HS-5 (cell line): ENCODE measurements around the gene C5orf34.
"Not testable (repeated sequence)": the region's sequence is repeated elsewhere in the genome, so short reads cannot be mapped to it uniquely, and the experiment has no call there.

Source experiments
- DNase-seq: peaks from one replicate; pipeline ENCODE4 v3.0.0-alpha.2; 2012; ENCODE audit warnings: low read depth

Gene C5orf34, protein sequence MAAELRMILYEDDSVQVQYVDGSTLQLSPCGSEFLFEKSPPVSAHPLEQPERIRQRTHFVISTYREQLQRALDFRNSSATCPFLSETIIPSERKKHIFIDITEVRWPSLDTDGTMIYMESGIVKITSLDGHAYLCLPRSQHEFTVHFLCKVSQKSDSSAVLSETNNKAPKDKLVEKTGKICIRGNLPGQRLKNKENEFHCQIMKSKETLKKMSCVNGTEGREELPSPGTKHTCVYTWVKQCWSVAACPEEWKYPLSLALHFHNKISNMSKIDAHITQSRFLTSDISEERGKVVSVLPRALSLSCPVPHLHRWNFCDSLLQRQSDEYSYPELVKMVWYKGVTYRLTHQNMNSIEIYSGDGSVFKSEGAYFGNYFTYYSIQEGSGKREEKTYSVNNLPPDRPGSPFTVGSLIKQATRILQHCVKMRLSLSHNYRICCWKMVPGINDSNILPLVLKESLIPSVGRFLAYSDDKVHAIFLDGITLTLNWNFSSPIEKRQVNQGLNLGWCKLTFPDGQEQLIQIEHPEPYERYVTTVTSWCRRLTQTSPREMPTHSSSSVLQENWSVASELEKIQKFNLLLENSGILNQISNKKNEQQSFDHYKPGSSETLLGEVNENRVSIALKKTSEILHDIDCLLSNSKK

DNA sequence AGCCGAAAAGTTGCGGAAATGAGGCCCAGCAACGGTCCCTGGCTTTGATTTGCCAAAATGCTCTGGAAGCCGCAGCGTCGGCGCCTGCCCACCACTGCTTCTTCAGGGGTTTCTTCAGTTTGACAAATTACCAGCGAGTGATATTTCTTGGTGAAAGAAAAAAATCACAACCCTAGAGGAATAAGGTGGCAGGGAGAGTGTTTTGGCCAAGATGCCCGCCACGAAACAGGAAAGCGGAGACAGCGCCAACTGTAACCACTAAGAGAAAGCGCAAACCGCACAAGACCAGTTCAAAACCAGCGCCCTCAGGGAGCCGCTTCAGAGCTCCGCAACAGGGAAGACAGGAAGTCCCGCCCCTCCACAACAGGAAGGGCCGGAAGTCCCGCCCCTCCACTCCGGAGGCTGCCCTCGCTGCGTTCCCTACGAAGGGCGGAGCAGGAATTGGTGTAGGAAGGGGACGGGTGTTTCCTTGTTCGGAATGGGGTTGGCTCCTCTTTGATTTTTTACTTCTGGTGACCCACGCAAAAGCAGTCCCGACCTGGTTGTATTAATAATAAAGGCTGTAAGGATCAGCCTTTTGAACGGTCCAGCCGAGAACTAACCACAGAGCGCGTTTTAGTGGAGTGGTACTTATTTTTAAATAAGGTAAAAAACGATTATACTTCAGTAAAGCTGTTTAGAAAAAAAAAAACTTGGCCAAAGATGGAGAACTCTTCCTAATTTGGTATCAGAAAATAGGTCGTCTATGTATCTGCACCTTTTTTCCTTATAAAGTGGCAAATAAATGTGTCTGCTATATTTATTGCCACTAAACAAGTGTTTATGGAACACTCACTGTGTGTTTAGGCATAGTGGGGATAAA, at the start of gene C5orf34:
Gene C5orf34 (minus strand): TSS at position 333 of the 862 bp plus-strand sequence. CDS start 5,809 bp downstream, outside the sequence.
- peak; percentile 94 for DNase-seq

DNA sequence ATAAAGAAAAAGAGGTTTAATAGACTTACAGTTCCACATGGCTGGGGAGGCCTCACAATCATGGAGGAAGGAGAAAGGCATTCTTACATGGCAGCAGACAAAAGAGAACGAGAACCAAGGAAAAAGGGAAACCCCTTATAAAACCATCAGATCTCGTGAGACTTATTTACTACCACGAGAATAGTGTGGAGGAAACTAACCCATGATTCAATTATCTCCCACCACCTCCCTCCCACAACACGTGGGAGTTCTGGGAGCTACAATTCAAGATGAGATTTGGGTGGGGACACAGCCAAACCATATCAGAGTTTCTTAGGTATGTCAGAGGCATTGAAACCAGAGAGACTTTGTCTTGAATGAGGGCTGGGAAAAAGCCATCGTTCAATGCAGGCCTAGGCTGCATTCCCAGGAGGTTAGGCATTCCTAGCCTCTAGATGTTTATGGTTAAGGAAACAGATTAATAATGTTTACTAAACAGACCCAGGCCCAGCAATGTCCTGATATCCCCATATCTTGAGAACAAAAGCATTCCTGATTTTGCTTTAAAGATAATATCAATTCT, 49.4 kb upstream of the C5orf34 start:
- no peak for DNase-seq

DNA sequence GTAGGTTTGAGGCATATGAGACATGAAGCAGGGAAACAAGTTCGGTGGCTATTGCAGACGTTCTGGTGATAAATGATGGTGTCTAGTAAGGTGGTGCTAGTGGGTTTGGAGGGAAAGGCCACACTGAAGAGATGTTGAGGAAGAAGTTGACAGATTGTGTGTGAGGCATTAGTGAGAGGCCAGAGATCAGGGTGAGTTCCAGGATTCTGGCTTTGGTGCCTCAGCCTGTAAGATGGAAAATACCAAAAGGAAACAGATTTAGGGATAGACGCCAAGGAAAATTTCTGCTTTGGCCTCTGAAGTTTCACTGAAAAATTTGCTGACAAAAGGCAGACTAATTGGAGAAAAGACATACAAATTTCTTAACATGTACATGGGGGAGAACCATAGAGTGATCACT, 48.4 kb upstream of the C5orf34 start:
- no peak for DNase-seq

DNA sequence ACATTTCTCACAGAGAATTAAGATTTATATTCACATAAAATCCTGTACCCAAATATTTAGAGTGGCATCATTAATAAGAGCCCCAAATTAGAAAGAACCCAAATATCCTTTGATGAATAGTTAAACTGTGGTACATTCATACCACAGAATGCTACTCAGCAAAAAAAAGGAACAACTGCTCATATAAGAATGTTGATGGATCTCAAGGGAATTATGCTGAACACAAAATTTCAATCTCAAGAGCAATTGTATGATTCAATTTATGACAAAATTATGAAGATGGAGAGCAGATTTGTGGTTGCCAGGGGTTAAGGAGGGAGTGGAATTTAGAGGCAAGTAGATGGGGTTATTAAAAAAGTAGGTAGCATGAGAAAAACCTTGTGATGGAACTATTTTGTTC, 46.4 kb upstream of the C5orf34 start:
- no peak for DNase-seq

DNA sequence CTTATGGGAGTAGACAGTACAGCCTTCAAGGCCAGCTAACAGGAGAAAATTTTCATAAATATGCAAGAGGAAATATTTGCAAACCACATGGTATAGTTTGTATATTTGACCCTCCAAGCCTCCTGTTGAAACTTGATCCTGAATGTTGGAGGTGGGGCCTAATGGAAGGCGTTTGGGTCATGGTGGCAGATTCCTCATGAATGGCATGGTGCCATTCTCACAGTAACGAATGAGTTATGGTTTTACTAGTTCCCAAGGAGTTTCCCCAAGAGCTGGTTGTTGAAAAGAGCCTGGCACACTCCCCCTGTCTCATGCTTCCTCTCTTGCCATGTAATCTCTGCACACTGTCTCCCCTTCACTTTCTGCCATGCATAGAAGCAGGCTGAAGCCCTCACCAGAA, 45.2 kb upstream of the C5orf34 start:
- peak; percentile 35 for DNase-seq

DNA sequence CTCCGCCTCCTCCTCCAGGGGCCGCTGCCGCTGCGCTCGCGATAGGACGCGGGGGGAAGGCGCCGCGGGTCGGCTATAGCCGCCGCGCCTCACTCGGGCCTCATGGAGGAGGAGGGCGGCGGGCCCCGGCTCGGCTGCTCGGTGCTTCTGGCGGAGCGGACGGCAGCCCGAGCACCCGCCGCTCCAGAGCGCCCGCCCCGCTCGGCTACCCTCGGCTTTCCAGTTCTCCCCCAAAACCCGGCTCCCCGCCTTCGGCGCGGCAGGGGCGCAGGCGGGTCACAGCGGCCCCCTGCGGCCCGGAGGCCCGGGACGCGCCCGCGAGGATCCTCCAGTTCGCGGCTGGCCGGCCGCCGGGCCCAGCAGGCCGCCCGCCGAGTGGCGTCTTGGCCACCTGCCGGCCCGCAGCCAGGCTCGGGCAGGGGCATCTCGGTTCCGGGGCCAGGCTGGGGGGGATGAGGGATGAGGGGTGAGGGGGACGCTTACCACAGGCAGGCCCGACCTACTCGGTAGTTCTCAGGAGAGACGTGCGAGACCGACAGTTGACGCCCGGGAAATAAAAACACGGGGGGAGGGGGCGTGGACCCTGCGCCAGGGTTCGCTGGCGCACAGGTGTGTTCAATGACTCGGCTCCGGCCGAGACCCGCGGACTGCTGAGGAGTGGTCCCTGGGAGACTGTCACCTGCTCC, 42.1 kb upstream of the C5orf34 start, which contains the start of gene PAIP1:
Gene PAIP1 (minus strand): TSS at position 221 of the 686 bp plus-strand sequence. CDS start 231 bp downstream, outside the sequence.
- DNase-seq, result peak; percentile 59

DNA sequence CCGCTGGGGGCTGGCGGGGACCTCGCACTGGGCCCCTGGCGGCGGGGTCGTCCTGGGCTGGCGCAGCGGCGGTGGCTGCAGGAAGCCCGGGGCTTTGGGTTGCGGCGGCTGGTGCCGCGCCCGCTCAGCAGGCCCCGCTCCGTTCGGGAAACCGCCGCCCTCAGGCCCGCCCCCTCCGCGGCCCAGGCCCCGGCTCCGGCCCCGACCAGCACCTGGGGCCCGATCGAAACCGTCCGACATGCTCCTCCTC, 41.6 kb upstream of the C5orf34 start:
- not testable (repeated sequence) for DNase-seq

DNA sequence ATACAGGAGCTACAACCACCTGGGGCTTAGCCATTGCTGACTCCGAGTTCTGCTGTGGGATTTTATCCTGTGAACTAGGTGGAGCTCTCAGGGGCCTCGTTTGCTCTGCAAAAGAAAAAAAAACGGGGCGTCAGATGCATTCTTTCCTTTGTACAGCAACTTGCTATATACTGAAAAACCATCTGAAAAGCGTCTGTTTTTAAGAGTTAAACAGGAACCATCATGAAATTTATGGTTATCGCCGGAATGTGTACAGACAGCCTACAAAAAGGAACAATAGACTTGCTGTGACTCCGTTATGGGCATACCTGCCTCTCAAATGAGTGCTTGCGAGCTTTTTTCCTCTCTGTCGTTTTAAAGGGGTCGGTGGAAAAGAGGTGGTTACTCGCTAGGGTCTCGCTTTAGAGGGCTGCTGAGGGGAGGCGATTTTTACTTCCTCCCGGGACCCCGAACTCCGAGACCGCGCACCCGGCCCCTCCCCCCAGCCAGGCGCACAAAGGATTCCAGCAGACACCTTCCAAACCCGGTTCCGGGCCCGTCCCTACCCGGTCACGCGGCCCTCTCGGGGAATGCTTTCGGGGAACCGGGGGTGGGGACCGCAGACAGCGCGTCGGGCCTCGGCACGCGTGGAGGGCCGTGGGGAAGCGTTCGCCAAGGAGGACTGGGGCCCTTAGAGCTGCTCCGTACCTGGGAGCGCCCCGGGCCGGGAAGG, 41.1 kb upstream of the C5orf34 start:
- no peak for DNase-seq

DNA sequence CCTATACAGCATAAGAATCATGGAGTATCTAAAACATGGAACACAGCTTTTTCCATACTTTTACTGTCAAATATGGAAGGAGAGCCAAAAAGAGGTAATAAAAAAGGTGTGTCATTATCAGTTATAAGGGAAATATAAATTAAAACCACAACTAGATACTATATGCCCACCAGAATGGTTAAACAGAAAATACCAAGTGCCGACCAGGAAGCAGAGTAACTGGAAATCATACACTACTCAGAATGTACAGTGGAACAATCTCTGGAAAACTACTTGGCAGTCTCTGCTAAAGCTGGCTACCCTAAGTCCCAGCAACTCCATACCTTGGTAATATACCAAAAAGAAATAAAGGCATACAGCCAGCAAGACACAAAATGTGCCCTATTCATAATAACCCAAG, 39.5 kb upstream of the C5orf34 start:
- DNase-seq, result no peak

DNA sequence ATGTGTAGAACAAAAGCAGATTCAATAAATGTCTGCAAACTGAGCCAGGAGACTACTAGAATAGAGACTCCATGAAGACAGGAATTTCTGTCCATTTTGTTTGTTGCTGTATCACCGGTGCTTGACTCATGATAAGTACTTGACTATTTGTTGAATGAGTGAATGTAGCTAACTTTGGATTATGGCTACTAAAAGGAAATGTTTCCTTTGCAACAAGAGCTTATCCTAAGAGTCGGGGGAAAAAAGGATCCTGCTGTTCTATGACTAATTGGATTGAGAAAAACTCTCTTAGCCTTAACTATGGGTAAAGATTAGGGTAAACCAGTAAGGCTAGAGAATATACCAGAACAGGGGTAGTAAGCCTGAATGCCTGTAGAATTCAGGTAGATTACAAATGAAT, 38.4 kb upstream of the C5orf34 start:
- DNase-seq, result no peak

DNA sequence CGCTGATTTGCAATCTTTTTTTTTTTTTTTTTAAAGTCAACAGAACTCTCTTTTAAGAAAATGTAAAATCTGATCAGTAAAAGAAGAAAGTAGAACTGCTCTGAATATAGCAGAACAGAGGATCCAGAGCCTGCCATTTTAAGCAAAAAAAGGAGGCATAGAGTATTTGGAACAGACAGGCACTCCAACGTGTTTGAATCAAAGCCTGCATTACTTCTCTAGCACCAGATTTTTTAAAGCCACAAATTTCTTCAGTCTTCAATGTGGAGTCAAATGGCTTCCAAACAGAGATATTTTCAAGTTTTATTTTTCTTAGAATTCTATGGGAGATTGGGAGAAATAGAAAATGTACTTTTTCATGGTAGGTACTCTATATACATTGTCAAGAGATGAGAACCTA, 36.8 kb upstream of the C5orf34 start:
- no peak for DNase-seq

DNA sequence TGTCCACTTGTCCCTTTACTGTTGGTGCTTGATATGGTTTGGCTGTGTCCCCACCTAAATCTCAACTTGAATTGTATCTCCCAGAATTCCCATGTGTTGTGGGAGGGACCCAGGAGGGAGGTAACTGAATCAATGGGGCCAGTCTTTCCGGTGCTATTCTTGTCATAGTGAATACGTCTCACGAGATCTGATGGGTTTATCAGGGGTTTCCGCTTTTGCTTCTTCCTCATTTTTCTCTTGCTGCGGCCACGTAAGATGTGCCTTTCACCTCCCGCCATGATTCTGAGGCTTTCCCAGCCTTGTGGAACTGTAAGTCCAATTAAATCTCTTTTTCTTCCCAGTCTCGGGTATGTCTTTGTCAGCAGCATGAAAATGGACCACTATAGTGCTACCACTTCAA, 34.3 kb upstream of the C5orf34 start:
- not testable (repeated sequence) for DNase-seq

DNA sequence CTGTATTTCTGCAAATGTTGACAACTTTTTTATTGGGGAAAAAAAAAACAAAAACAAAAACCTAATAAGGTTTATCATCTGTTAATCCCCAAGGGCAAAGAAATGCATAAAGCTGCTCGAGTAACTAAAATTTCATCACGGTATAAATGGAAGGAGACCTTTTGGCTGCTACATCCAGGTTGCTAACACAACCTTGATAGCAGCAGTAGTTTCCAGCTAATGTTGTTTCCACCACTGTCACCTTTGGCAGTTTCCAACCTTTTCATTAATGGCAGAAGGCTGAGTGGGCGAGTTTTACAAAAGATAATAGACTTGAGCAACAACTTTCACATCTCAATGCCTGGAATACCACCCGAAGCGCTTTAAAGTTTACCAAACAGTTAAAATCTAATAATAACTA, 33.4 kb upstream of the C5orf34 start:
- no peak for DNase-seq

DNA sequence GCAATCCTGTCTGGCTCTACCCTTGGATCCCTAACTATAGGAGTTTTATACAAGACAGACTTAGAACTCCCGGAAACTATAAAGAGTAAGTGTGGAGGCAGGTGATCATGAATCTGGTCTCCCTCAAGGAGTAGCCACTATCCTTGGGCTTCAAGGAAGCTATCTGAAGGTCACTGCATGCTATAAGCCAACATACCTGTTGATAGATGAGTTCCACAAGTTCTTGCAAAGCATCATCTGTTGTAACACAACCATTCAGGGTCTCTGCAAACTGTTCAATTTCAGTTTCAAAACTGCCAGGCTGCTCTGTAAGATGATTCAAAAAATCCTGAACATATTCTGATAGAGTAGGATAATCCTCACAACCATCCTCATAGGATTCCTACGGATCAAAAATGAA, 32.6 kb upstream of the C5orf34 start:
- DNase-seq, result no peak

DNA sequence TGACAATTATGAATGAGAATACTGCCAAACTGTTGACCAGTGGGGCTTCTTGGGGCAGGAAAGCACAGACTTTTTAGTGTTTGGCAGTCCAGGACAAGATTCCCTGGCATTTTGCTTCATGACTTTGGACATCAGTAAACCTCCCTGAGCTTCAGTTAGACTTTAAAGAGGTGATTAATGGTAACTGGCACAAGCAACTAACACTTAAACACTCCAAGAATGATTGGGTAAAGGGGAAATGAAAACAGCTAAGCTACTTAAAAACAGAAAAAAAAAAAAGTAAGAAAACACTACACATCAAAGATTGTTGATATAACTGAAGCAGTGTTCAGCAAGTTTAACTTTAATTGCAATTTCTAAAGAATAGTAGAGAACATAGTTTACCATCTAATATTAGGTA, 28.5 kb upstream of the C5orf34 start:
- no peak for DNase-seq

DNA sequence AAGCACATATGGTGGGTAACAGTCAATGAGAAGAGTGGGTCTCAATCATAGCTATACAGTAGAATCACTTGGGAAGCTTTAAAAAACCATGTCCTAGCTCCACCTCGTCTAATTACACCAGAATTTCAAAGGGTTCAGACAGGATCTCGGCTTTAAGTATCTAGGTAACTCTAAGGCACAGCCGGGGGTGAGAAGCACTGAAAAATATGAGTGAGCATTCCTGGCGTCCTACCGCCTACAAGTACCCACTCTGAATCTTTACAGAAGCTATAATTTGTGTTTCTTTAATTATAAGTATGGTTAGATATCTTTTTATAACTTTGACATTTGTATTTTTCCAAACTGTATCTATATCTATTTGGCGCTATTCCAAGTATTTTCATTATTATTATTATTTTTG, 25.8 kb upstream of the C5orf34 start:
- no peak for DNase-seq

DNA sequence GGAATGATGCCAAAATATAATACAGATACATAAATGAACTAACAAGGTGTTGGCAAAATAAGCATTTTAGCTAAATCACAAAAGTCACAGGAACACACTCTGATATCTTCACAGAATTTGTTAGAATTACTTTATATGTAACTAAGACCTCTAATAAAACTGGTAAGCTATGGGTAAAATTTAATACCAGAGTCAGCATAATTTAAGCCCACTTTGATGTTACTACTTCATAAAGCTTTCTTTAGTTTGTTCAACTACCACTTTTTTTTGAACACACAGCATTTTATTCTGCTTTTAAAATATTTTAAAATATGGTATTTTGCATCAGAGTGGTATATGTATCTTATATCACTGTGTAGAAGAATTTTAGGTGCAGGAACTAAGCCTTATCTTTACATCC, 22.0 kb upstream of the C5orf34 start:
- DNase-seq, result no peak

DNA sequence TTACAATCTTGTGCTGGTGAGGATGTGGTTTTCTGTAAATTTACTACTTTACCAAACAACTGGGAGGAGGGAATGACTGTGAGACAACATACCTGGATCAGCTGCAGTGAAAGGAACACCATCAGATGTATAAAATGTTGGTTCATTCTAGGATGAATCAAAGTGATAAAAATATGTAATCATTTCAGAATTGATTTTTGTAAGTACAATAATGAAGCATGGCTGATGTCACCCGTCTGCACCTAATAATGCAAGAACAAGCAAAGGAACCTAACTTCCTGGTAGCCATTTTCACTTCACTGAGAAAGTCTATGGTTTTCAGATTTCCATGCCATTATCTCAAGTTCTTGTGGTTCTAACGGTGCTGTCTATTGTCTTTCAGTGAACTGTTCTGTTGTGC, 18.7 kb upstream of the C5orf34 start:
- DNase-seq, result no peak

DNA sequence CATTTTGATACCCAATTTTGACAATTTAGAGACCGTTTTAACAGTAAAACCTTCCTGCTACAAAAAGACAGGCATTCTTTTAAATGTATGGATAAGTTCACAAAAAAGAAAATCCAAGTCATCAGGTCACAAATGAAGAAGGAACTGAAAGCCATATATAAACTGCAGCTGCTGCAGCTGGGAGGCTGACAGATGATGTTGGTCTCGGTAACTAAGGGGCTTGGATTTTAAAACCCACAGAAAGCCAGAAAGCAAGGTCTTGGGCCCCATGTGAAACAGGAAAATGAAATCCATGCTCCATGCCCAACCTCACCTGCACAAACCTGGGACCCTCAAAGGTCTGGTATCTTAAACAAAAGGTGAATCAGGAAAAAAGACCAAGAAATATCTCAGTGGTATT, 15.7 kb upstream of the C5orf34 start:
- no peak for DNase-seq

DNA sequence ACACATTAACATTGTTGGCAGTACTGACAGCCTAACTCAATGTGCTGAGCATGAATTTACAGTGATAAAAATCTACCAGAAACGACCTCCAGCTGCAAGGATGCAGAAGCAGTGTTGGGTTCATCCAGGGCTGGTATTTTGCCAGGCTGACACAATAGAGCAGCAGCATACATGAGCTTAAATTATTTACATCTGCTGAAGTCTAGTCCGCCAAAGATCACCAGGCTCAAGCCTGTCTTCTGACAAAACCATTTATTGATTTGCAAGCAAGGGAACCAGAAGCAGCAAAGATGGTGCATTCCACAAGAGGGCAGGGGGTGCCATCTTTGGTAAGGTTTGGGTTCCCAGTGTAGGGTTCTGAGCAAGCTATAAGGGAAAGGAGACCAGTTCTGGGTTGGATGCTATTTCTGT, 8.7 kb upstream of the C5orf34 start:
- no peak for DNase-seq

DNA sequence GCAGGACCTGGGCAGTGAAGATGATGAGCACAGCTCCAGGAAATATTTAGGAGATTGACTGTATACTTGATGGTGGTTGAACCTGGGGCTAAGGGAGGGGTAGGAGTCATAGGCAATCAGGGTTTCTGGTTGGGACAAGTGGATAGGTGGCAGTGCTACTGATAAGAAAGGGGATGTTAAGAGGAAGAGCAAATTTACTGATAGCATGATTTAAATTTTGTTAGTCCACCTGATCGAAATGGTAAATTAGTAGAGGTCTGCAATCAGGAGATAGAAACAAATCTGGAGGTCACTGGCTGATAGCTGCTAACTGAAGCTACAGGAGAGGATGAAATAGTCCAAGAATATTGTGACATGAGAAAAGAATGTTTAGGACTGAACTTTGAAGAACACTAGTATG, 5.7 kb upstream of the C5orf34 start:
- DNase-seq, result no peak
